Dermis blood vessel endothelial cell (primary cell): Measurements from ENCODE around the gene LIN37. TPM values are rescaled to one million over a fixed set of nuclear protein-coding genes. Genes with fewer than 3 reads are reported as not detected.

ENCODE experiments used
- DNase-seq: peaks from one replicate; pipeline ENCODE4 v3.0.0; 2010
- total RNA-seq: library from RNA; depleted of rRNA; stranded (reverse); fragments of >200 nt; gene quantifications from 2 replicates; pipeline ENCODE4 v1.2.3, GENCODE V29; 2014

Gene LIN37
- total RNA-seq, 1 donor from 2014 or later, result 8.2 TPM

- DNase-seq, result peak; percentile 96
These were observed 27.1 kb downstream of the LIN37 start, which contains the start of gene ARHGAP33 for GRCh38 chr19:35775298-35776101. Gene ARHGAP33, plus strand, starts transcription at chr19:35775564. Its CDS starts 95 bp downstream, at chr19:35775659.

GRCh38 chr19:35776102-35776788 lies 27.9 kb downstream of the LIN37 start:
- no peak for DNase-seq

- DNase-seq, result no peak
These were observed 28.9 kb downstream of the LIN37 start for GRCh38 chr19:35777086-35777841.

GRCh38 chr19:35777961-35778360 lies 29.6 kb downstream of the LIN37 start:
- DNase-seq, result no peak

GRCh38 chr19:35779033-35779432 lies 30.7 kb downstream of the LIN37 start:
- no peak for DNase-seq

GRCh38 chr19:35780058-35780457 lies 31.7 kb downstream of the LIN37 start:
- DNase-seq, result no peak

- no peak for DNase-seq
These were observed 32.3 kb downstream of the LIN37 start for GRCh38 chr19:35780717-35781116.

GRCh38 chr19:35781650-35782049 lies 33.3 kb downstream of the LIN37 start:
- no peak for DNase-seq

GRCh38 chr19:35782589-35782988 lies 34.2 kb downstream of the LIN37 start:
- no peak for DNase-seq

- DNase-seq, result no peak
These were observed 35.4 kb downstream of the LIN37 start for GRCh38 chr19:35783469-35784434.

GRCh38 chr19:35784503-35785338 lies 36.3 kb downstream of the LIN37 start:
- DNase-seq, result no peak

- DNase-seq, result no peak
These were observed 36.9 kb downstream of the LIN37 start for GRCh38 chr19:35785339-35785627.

GRCh38 chr19:35786299-35787160 lies 38.2 kb downstream of the LIN37 start:
- no peak for DNase-seq

GRCh38 chr19:35787227-35787799 lies 38.9 kb downstream of the LIN37 start:
- no peak for DNase-seq

GRCh38 chr19:35788205-35788960 lies 40.0 kb downstream of the LIN37 start:
- DNase-seq, result no peak

GRCh38 chr19:35789195-35789977 lies 41.0 kb downstream of the LIN37 start:
- no peak for DNase-seq

- DNase-seq, result no peak
These were observed 41.9 kb downstream of the LIN37 start for GRCh38 chr19:35789978-35790944.
